ENCODE data around the gene AK9.

GRCh38 chr6:109485266-109485935 lies 205.6 kb downstream of the AK9 start:
- TF ChIP-seq CTCF (IDR thresholded peaks at IDR 0.05 in 2 of 3, conservative IDR thresholded peaks at IDR 0.05 in 1 of 3; ENCODE audit: borderline replicate concordance in 1 of 3, insufficient read depth in 1 of 3, low read depth in 2 of 3, low read length in 2 of 3) = no peak
- TF ChIP-seq POLR2A (IDR thresholded peaks at IDR 0.05; ENCODE audit: borderline replicate concordance, extremely low read depth, insufficient read depth, insufficient read length) = no peak
- no peak for TF ChIP-seq SIN3A (IDR thresholded peaks at IDR 0.05; ENCODE audit: low read depth)
- no peak for TF ChIP-seq EZH2 (IDR thresholded peaks at IDR 0.05)
- no peak for TF ChIP-seq MAX (IDR thresholded peaks at IDR 0.05)
